ENCODE results near the gene INPP5F.

GRCh38 chr10:119768455-119769094 is 42.7 kb downstream of the INPP5F start:
- TF ChIP-seq CTCF (IDR thresholded peaks at IDR 0.05) = no peak
- TF ChIP-seq POLR2A (IDR thresholded peaks at IDR 0.05) = no peak
